Measurements from ENCODE around the gene SORCS2. TPM values are rescaled to one million over a fixed set of nuclear protein-coding genes. Genes with fewer than 3 reads are reported as not detected.

The SORCS2 gene
- total RNA-seq (2022; extraction: Qiagen RNA extraction), result 2.8 to 5.6 TPM (median 4.2 TPM) in 5 replicates

GRCh38 chr4:7192252-7193029 lies at the start of gene SORCS2:
Gene SORCS2, plus strand, starts transcription at chr4:7192538.

DNA sequence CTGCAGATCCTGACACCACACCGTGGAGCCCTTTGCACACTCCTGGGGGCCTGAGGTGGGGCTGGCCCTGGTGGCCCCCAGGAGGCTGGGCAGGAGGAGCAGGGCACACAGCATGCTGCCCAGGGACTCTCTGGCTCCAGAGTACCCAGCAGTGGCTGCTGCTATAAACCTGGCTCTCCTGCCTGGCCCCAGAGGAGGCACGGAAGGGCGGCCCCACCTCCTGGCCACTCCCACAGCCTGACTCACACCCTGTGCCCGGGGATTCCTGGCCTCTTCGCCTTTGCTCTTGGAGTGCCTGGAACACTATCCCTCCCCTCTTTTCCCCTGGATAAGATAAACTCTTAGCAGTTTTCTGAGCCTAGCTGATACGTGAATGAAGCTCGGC lies 242.4 kb downstream of the SORCS2 start, which contains the start of gene PSAPL1:
Gene PSAPL1 (minus strand): TSS at position 165 of the 385 bp plus-strand sequence. CDS start 51 bp downstream, at position 114.

Other genes starting within 250 kb of the SORCS2 start
- 12.1 to 15.2 TPM (median 13.1 TPM) in 5 replicates for gene TADA2B, start 149.2 kb upstream of the SORCS2 start, total RNA-seq (2022; extraction: Qiagen RNA extraction)
- 61.1 to 72.6 TPM (median 64.2 TPM) in 5 replicates for gene GRPEL1, start 124.5 kb upstream of the SORCS2 start, total RNA-seq (2022; extraction: Qiagen RNA extraction)
- 0.06 to 0.18 TPM (median 0.12 TPM) in 5 replicates for gene PSAPL1, start 242.4 kb downstream of the SORCS2 start, total RNA-seq (2022; extraction: Qiagen RNA extraction)